Measurements from ENCODE around the gene MKLN1. TPM values are rescaled to one million over a fixed set of nuclear protein-coding genes. Genes with fewer than 3 reads are reported as not detected.

MKLN1 gene
- total and polyA plus RNA-seq, 2 of the 4 experiments (the other 2 are of a cell fraction) = 17.5 to 52.0 TPM

DNA sequence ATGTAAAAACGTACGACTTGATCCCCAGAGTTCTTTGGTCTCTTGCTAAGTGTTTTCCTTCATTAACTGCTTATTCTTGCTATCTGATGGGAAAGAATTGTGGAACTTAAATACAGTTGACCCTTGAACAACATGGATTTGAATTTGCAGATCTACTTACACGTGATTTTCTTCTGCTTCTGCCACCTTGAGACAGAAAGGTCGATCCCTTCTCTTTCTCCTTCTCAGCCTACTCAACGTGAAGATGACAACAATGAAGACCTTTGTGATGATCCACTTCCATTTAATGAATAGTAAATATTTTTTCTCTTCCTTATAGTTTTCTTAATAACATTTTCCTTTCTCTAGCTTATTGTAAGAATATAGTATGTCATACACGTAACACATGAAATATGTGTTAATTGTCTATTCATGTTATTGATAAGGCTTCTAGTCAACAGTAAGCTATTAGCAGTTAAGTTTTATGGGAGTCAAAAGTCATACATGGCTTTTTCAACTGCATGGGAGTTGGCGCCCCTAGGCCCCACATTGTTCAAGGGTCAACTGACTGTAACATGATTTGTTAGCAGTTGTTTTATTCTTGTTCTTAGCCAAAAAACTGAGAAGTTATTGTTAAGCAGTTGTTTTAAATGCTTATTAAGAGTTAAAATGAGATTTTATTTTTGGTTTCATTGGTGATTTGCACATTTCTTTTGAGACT lies 11.2 kb downstream of the MKLN1 start:
- no peak overlapping the region for H3K4me3 ChIP-seq (ENCODE audit: insufficient read depth, low read depth, low read length)
- ChIA-PET POLR2A (ENCODE audit: unreplicated experiment) (no interaction called here), CTCF (no interaction called here)
- H2BK20ac ChIP-seq (ENCODE audit: low read depth, low read length) = no peak overlapping the region
- no peak for DNase-seq
- H3K14ac ChIP-seq (replicated peaks; ENCODE audit: low read depth, low read length) = no peak overlapping the region
- peaks cover 3% of the 10 kb centered on the region for H3K36me3 ChIP-seq (ENCODE audit: control insufficient read depth, insufficient read depth, low read length)
- peaks cover 4 to 43% of the 10 kb centered on the region in 2 experiments; a peak in 3 of 4 replicates for H3K79me1 ChIP-seq (ENCODE audit: low read depth in 1 of 2, low read length in 2 of 2)
- no peaks in the 10 kb centered on the region for H3K27me3 ChIP-seq (ENCODE audit: control insufficient read depth, insufficient read depth, low read length)
- no peak overlapping the region for H3K18ac ChIP-seq (ENCODE audit: low read depth, low read length)
- no peaks in the 10 kb centered on the region; the same call in 1 of the 2 replicates for H3K9me1 ChIP-seq (ENCODE audit: insufficient read depth, low read length)
- no peak overlapping the region for H2BK5ac ChIP-seq (ENCODE audit: low read depth, low read length, poor library complexity, severe bottlenecking)
- H2AK9ac ChIP-seq (replicated peaks; ENCODE audit: low read depth, low read length, poor library complexity) = no peak overlapping the region
- intact Hi-C loops (cut with micrococcal nuclease) = no loop called here
- H4K5ac ChIP-seq (ENCODE audit: low read depth, low read length) = no peak overlapping the region
- no peak overlapping the region for H3K4ac ChIP-seq (ENCODE audit: low read depth, low read length)
- no peak for TF ChIP-seq ELK1 (IDR thresholded peaks at IDR 0.05; ENCODE audit: borderline replicate concordance, low read depth, low read length)
- no peak for TF ChIP-seq RAD21 (IDR thresholded peaks at IDR 0.05; ENCODE audit: low read length)
- TF ChIP-seq MAFK (IDR thresholded peaks at IDR 0.05; ENCODE audit: low read depth, low read length) = no peak
- no peak for TF ChIP-seq NFE2L2 (IDR thresholded peaks at IDR 0.05; ENCODE audit: low read depth, low read length)
- no peak for ATAC-seq (ENCODE audit: low read depth)
- dilution Hi-C loops (cut with HindIII; ENCODE audit: low sequenced_read_pairs, unreplicated experiment) = no loop called here
- no TSS peak for BruUV-seq (replicated peaks)
- no peak overlapping the region for H4K91ac ChIP-seq (ENCODE audit: insufficient read depth, low read depth, low read length)
- H4K20me1 ChIP-seq (ENCODE audit: insufficient read depth, low read length) = peaks cover 62% of the 10 kb centered on the region
- H2AK5ac ChIP-seq (ENCODE audit: low read depth, low read length) = no peak overlapping the region
- WGBS, 2 experiments (ENCODE audit: extremely low coverage in 2 of 2, insufficient read length in 1 of 2) = 90% methylated on average over 1 of the region's 7 CpGs; no CpG with 5 or more reads in 1 of the 2 experiments
- H2BK120ac ChIP-seq (ENCODE audit: low read depth, low read length) = no peak overlapping the region
- no peak overlapping the region for H3K9ac ChIP-seq (ENCODE audit: low read depth, low read length)
- no peak overlapping the region for H4K8ac ChIP-seq (ENCODE audit: low read depth in 2 of 2, low read length in 2 of 2)
- no peak overlapping the region for H3K23ac ChIP-seq (ENCODE audit: low read depth, low read length)
- in situ Hi-C loops (cut with MboI; ENCODE audit: low sequenced_read_pairs) = no loop called here
- no peaks in the 10 kb centered on the region; the same call in 1 of the 2 replicates for H3K4me1 ChIP-seq (ENCODE audit: control insufficient read depth, insufficient read depth, low read length)
- H3K9me3 ChIP-seq (ENCODE audit: control insufficient read depth, insufficient read depth, low read length) = peaks cover 6% of the 10 kb centered on the region
- H3K4me2 ChIP-seq (ENCODE audit: low read depth, low read length) = no peak overlapping the region
- no peak overlapping the region for H3K27ac ChIP-seq (ENCODE audit: insufficient read depth, low read length)
- no peak overlapping the region for H3K56ac ChIP-seq (ENCODE audit: extremely low read depth, insufficient read depth, low read length)
- no peak overlapping the region for H2AFZ ChIP-seq (replicated peaks; ENCODE audit: low read length, poor library complexity)
- H2BK15ac ChIP-seq (ENCODE audit: low read depth, low read length) = no peak overlapping the region
